HG02798 (cell line): ENCODE data around the gene BGN.

Source experiments
- ATAC-seq: cut with Tn5 transposase; IDR thresholded peaks from one replicate; pipeline ENCODE4 v1.9.1; 2021; ENCODE audit warnings: mild to moderate bottlenecking; ENCODE audit not compliant: unreplicated experiment, poor library complexity

The BGN gene

GRCh38 chrX:153557618-153558355, 63.0 kb downstream of the BGN start:
- ATAC-seq: no peak
